H7 (cell line): ENCODE results near the gene SNED1. TPM values are rescaled to one million over a fixed set of nuclear protein-coding genes. Genes with fewer than 3 reads are reported as not detected.

ENCODE experiments used
- DNase-seq: peaks from one replicate; pipeline ENCODE4 v3.0.0; 2012
- H3K27me3 ChIP-seq: 2 replicates; pipeline ENCODE4 v1.6.0; 2011; ENCODE audit warnings: mild to moderate bottlenecking, low read length; ENCODE audit not compliant: control insufficient read depth, insufficient read depth
- H3K36me3 ChIP-seq: replicated peaks from 2 replicates; pipeline ENCODE4 v1.5.1; 2011; ENCODE audit warnings: low read length; ENCODE audit not compliant: control insufficient read depth, insufficient read depth
- H3K4me3 ChIP-seq: 2 replicates; pipeline ENCODE4 v1.5.1; 2011; ENCODE audit warnings: low read depth, mild to moderate bottlenecking, control low read depth, low read length, moderate library complexity; ENCODE audit not compliant: insufficient read depth
- total RNA-seq: library from RNA; depleted of rRNA; stranded (reverse); fragments of >200 nt; shearing (Covaris generic); gene quantifications from 2 replicates; pipeline ENCODE4 v1.2.3, GENCODE V29; 2014

Gene SNED1
- total RNA-seq, 1 experiment from 2014 or later: 0.52 TPM

GRCh38 chr2:241009601-241010530 is 11.4 kb downstream of the SNED1 start:
- no peaks in the 10 kb centered on the region for H3K36me3 ChIP-seq
- H3K4me3 ChIP-seq: peak overlapping the region; percentile 5; the same call in 1 of the 2 replicates
- H3K27me3 ChIP-seq: no peaks in the 10 kb centered on the region
- DNase-seq: peak; percentile 94

- Histone ChIP-seq H3K27me3 (no peaks in the 10 kb centered on the region), H3K4me3 (no peak overlapping the region), H3K36me3 (no peaks in the 10 kb centered on the region)
- DNase-seq: no peak
Observed at GRCh38 chr2:241010531-241011295, 12.3 kb downstream of the SNED1 start.

GRCh38 chr2:241011296-241011600 is 12.8 kb downstream of the SNED1 start:
- no peaks in the 10 kb centered on the region for H3K27me3 ChIP-seq
- no peak overlapping the region for H3K4me3 ChIP-seq
- H3K36me3 ChIP-seq: no peaks in the 10 kb centered on the region
- DNase-seq: peak; percentile 47

GRCh38 chr2:241011751-241012510 is 13.5 kb downstream of the SNED1 start:
- H3K36me3 ChIP-seq: no peaks in the 10 kb centered on the region
- no peak overlapping the region for H3K4me3 ChIP-seq
- DNase-seq: peak; percentile 65
- H3K27me3 ChIP-seq: no peaks in the 10 kb centered on the region

- no peak overlapping the region for H3K4me3 ChIP-seq
- no peaks in the 10 kb centered on the region for H3K36me3 ChIP-seq
Observed at GRCh38 chr2:241014224-241014623, 15.8 kb downstream of the SNED1 start.

GRCh38 chr2:241014764-241015163 is 16.3 kb downstream of the SNED1 start:
- Histone ChIP-seq H3K27me3 (no peaks in the 10 kb centered on the region), H3K36me3 (no peaks in the 10 kb centered on the region), H3K4me3 (no peak overlapping the region)
- no peak for DNase-seq

More at GRCh38 chr2:241014224-241014623, 15.8 kb downstream of the SNED1 start:
- no peaks in the 10 kb centered on the region for H3K27me3 ChIP-seq
- DNase-seq: no peak

GRCh38 chr2:241015439-241015838 is 17.0 kb downstream of the SNED1 start:
- H3K36me3 ChIP-seq: no peaks in the 10 kb centered on the region
- H3K27me3 ChIP-seq: no peaks in the 10 kb centered on the region
- H3K4me3 ChIP-seq: no peak overlapping the region
- DNase-seq: no peak

- no peak for DNase-seq
- Histone ChIP-seq H3K36me3 (no peaks in the 10 kb centered on the region), H3K27me3 (no peaks in the 10 kb centered on the region), H3K4me3 (no peak overlapping the region)
Observed at GRCh38 chr2:241017228-241017940, 19.0 kb downstream of the SNED1 start.

- no peak for DNase-seq
- H3K36me3 ChIP-seq: no peaks in the 10 kb centered on the region
- H3K27me3 ChIP-seq: no peaks in the 10 kb centered on the region
- no peak overlapping the region for H3K4me3 ChIP-seq
Observed at GRCh38 chr2:241018051-241018891, 19.9 kb downstream of the SNED1 start.

- H3K4me3 ChIP-seq: no peak overlapping the region
- peak; percentile 16 for DNase-seq
- no peaks in the 10 kb centered on the region for H3K36me3 ChIP-seq
- no peaks in the 10 kb centered on the region for H3K27me3 ChIP-seq
Observed at GRCh38 chr2:241019441-241020139, 21.2 kb downstream of the SNED1 start.

GRCh38 chr2:241020201-241020600 is 21.8 kb downstream of the SNED1 start:
- Histone ChIP-seq H3K27me3 (no peaks in the 10 kb centered on the region), H3K36me3 (no peaks in the 10 kb centered on the region)

GRCh38 chr2:241020629-241021190 is 22.3 kb downstream of the SNED1 start:
- no peak overlapping the region for H3K4me3 ChIP-seq
- no peaks in the 10 kb centered on the region for H3K27me3 ChIP-seq
- H3K36me3 ChIP-seq: no peaks in the 10 kb centered on the region
- DNase-seq: no peak

More at GRCh38 chr2:241020201-241020600, 21.8 kb downstream of the SNED1 start:
- DNase-seq: no peak
- H3K4me3 ChIP-seq: no peak overlapping the region

- no peaks in the 10 kb centered on the region for H3K36me3 ChIP-seq
- no peaks in the 10 kb centered on the region for H3K27me3 ChIP-seq
- no peak for DNase-seq
- no peak overlapping the region for H3K4me3 ChIP-seq
Observed at GRCh38 chr2:241025639-241026038, 27.2 kb downstream of the SNED1 start.
